Measurements from ENCODE around the gene DAPP1.
"Not testable (repeated sequence)": the region's sequence is repeated elsewhere in the genome, so short reads cannot be mapped to it uniquely, and the experiment has no call there.

The DAPP1 gene, protein sequence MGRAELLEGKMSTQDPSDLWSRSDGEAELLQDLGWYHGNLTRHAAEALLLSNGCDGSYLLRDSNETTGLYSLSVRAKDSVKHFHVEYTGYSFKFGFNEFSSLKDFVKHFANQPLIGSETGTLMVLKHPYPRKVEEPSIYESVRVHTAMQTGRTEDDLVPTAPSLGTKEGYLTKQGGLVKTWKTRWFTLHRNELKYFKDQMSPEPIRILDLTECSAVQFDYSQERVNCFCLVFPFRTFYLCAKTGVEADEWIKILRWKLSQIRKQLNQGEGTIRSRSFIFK

DNA sequence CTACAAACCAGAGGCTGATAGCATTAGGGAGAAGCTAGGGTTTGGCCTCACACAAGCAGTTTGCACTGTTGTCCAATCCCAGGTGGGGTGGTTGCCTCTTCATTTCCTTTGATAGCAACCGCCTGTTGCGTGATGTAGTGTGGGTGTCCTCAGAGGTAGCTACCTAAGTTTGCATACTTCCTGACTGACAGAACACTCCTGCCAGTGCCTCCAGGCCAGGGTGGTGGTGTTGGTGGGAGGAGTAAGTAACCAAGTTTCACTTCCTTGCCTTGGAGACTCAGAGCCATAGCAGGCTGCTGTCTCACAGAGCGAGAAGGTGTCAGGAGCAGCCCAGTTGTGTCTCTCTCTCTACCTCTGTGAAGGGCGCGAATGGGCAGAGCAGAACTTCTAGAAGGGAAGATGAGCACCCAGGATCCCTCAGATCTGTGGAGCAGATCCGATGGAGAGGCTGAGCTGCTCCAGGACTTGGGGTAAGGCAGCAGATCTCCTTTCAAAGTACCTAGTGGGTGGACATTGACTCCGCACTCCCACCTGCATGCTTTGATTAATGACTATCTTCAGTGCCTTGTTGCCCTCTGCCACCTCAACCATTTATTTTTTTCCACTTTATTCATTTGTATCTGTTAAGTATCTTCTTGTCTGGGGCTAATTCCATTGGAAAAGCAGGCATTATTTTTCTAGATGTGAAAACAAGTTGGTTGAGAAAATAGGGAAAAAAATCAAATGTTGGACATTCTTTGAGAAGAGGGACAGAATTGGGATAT is at the start of gene DAPP1:
TSS of gene DAPP1 (plus strand) at position 283 of the 764 bp plus-strand sequence. CDS start at position 370, 87 bp downstream.
- DNase-seq, result no peak

DNA sequence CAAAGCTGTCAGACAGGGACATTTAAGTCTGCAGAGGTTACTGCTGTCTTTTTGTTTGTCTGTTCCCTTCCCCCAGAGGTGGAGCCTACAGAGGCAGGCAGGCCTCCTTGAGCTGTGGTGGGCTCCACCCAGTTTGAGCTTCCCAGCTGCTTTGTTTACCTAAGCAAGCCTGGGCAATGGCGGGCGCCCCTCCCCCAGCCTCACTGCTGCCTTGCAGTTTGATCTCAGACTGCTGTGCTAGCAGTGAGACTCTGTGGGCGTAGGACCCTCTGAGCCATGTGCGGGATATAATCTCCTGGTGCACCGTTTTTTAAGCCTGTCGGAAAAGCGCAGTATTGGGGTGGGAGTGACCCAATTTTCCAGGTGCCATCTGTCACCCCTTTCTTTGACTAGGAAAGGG is 45.8 kb upstream of the DAPP1 start:
- not testable (repeated sequence) for DNase-seq

DNA sequence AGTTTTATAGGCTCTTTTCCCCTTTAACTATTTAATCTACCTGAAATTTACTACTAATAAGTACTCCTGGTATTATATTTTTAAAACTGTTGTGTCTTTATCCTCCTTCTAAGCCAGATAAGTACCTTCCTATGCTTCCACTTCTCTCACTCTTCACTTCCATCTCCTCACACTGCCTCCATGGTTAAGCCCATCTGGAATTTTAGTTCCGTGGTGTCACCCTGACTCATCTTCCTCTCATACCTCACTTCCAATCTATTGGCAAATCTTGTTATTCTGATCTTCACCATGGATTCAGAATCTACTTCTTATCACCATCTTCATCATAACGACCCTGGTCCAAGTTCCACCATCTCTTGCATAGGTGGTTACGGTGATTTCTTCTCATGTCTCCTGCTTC is 32.7 kb upstream of the DAPP1 start:
- DNase-seq, result no peak

DNA sequence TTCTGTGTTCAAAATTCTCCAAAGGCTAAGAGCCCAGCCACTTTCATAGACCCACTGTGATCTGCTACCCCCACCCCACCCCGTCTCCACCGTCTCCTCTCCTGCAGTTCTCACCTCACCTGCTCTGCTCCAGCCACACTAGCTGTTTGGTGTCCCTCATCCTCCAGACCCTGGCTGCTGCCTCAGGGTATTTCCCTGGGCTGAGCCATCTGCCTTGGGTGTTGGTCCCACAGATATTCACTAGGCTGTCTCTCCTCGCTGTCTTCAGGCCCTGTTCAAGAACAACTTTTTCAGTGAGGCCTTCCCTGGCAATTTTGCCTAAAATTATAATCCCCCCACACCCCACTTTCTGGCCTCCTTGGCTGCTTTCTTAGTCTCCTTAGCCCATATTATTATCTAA is 31.8 kb upstream of the DAPP1 start:
- no peak for DNase-seq

DNA sequence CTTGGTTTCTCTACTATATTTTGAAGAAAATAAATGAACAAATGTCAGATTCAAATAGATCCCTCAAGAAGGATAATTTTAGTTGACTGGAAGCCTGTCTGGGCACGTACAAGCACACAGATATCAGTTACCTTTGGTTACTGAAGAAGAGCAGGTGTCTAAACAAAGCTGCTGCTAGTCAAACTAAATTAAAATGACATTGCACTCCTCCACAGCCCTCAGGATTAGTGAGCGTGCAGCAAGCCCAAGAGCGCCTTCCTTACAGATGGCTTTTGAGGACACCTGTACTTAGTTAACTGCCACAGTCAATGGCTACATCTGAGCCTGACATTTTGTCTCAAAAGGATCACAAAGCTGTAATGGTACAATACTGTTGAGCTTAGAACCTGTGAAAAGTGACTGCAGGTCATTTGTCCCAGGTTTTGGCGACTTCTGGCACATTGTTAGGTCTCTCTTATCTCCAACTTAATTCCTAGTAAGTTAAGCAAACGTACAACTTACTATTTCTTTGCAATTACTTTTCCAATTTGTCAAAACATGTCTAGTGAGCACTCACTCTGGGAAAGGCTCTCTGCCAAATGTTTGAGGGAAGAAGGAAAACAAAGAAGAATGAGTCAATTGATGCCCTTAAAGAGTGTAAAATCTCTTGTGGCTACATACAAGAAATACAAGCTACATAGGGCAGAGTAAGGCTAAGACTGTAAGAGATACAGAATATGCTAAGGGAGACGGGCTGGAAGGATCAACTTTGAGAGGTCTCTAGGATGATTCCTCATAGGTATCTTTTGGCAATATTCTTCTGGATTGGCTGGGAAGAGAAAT is 25.6 kb upstream of the DAPP1 start:
- peak; percentile 81 to 82 for DNase-seq

DNA sequence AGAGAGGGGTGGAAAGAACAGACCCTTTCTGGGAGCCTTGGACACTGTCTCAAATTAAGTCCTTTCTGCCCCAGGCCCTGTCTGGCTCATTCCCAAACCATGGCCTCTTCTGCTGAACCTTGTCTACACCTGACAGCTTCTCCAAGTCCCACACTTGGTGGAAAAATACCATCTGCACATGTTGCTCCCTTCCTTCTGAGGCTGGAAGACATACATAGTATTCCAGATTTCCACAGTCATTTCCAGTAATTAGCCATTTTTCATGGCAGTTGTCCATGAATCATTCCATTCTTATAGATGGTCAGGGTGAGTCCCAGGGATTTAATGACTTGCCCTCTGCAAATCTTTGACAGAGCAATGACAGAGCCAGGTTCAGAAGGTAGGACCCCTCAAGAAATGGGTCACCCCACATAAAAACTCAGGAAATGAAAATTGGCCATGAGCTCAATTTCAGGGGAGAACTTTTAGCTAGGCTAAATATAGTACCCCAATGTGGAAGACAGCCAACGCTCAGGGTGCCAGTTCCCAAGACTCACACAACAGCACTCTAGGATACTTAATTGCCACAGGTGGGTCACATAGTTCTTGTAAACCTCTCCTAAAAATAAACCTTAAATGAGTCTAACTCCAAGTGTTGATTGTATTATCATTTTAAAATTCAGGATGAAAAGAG is 16.2 kb upstream of the DAPP1 start:
- DNase-seq, result no peak

DNA sequence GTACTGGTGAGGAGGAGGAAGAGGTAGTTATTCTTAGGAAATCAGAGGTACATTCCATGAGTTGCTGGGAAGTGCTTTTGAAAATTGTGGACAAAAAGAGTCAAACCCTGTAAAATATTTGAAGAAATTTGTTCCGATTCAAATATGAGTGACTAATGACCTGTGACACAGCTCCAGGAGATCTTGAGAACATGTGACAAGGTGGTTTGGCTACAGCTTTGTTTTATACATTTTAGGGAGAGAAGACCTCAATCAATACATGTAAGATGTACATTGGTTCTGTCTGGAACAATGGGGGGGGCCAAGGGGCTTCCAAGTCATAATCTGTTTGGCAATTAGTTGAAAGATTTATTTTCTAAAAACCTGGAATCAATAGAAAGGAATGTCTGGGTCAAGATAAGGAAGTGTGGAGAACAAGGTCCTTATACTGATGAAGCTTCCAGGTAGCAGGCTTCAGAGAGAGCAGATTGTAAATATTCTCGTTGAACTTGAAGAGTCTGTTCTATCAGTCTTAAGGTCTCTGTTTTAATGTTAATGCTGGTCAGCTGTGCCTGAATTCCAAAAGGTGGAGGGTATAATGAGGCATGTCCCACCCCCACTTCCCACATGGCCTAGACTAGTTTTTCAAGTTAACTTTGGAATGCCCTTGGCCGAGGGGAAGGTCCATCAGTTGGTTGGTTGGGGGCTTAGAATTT is 15.5 kb upstream of the DAPP1 start:
- no peak for DNase-seq

DNA sequence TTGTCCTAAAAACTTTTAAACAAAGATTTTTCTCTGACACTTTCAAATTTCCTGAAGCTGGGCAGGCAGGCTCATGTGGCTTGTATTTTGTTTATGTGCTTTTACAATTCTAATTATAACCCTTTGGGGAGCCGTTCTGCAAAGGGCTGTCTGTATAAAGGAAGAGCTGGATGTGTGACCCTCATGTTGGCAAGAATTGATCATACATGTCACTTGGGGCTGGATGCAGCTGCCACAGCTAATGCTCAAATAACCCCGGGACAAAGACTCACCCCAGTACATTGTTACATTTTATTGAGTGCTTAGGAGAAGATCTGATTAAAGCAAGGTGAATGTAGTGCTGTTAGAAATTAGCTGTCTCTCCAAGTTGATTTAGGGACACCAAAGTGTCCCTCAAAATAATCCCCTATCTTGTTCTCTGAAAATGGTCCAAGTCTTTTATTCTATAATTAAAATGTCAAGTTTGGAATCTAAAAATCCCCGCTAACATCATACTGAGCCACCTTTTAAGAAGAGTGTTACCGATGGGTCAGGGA is 13.0 kb upstream of the DAPP1 start:
- no peak for DNase-seq

DNA sequence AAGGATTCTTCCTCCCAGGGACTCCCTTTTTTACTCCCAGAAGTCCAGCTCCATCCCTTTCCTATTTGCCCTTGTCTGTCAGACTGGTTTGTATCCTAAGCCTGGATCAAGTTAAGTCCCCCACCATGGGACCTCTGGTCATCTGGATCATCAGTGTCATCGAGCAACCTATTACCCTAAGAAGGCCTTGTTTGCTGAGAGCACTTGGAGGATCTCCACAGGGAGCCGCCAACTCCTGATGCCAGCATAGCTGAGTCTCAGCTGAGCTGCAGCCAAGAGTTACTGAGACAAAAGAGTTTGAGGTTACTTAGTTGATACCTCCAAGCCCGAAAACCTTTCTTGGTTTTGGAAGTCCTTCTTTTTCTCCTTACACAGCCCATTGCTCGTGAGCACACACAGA is 10.1 kb upstream of the DAPP1 start:
- DNase-seq, result no peak

DNA sequence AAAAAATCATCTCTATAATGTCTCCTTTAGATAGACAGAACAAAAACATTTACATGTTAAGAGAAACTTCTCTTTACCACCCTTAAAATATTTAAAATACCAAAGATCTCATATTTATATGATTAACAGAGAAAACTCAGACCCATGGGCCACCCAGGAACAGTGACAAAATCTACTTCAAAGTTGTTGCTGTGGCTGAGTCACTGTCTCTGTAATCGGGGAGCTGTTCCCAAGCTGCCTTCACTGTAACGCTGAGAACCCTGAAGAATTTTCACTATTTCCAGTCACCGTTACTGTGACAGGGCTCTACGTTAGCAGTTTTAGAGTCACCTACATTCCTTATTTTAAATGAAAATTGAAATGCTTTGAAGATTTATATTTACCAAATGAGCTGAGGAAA is 9.0 kb upstream of the DAPP1 start:
- no peak for DNase-seq

DNA sequence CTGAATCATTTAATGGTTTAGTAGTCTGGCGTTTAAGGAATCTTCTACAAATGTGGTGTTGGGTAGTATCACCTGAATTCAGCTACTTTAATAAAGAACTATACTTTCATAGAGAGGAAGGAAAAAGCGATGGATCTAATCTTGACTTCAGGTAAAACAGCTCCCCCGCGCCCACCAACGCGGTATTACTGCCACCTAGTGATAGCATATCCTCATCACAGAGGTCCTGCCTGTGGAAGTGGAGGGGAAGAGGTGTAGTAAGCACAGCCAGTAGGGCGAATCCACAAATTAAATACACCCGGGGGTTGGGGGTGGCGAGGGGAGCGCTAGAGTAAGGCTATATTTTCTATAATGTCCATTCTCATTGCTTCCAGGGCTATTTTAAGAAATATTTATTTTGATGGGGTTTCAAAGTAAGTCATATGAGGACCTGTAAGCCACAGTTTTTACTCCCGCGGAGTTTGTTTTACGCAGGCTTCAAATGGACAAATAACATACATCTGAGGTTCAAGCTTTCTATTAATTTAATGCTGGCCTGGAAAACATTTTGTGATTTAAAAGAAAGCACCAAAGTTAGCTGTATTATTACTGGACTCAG is 8.3 kb upstream of the DAPP1 start:
- peak; percentile 7 to 54 for DNase-seq

DNA sequence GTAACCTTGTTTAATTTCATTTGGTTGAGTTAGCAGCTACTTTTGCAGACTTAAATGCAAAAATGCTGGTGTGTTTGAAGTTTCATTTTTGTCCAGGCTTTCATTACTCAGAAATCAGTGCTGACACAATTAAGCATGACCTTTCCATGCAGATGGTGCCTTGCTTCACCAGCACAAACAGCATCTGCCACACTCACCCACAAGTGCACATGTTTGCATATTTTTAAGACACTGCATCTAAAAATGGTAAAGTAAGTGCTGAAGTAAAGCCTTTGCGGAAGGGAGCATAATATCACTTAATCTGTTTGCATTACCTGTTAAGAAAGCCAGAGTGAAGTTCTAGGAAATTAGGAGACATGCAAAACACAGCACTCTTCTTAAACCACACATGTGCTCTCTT is 7.3 kb upstream of the DAPP1 start:
- DNase-seq, result no peak

DNA sequence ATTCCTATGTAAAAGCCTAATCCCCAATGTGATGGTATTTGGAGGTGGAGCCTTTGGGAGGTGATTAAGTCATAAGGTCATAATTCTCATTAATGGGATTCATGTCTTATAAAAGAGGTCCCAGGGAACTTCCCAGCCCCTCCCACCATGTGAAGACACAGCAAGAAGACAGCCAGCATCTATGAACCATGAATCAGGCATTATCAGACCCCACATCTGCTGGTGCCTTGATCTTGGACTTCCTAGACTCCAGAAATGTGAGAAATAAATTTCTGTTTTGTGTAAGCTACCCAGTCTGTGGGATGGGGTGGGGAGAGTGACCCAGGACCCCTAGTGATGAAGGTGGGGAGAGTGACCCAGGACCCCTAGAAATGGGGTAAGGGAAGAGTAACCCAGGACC is 6.1 kb upstream of the DAPP1 start:
- no peak for DNase-seq

DNA sequence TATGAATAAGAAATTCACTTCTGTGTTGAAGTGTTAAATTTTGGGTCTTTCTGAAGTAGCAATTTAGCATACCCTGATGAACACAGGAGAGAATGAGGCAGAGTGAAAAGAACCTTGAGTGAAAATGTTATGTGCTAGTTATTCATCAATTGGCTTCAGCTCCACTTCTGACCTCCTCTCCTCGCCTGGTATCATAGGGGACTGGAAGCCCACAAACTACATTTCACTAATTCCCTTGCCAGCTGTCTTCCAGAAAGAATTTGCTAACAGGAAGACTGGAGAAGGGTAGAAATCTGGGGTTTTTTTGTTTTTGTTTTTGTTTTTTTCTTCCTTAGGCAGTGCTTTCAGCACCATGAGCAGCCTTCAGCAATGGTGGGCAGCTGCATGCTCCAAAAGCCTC is 5.5 kb upstream of the DAPP1 start:
- DNase-seq, result no peak

DNA sequence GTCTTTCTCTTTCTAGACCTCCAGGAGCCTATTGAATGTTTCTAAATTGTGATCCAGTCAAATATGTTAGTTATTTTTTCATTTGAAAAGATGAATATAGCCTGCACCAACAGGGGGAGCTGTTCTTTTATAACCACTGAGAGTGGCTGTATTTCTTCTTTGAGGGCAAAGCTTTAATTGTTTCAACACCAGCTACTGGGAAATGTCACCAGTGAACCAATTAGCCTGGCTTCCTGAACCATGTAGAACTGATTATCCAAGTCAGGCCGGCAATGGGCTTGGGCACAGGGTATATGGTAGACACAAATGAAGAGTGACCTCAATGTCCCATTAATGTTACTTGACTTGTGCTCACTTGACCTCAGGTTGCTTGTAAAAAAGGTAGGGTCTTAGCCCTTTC is 4.8 kb upstream of the DAPP1 start:
- peak in 1 of 2 experiments; percentile 6 for DNase-seq

DNA sequence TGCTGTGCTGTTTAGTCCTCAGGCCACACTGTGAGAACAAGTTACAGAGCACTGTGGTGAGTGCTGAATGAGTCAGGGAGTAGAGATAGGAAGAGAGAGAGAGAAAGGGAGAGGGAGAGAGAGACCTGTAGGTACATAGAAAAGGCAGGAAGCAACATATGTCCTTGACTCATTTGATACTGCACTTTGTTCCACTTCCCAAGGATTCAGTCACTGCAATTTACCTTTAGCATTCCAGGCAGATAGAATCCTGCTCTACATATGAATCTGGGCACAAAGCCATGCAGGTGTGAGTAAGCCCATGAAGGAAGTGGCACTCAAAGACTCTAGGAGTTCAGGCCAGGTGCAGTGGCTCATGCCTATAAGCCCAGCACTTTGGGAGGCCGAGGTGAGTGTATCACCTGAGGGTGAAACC is 1.0 kb upstream of the DAPP1 start:
- DNase-seq, result no peak

DNA sequence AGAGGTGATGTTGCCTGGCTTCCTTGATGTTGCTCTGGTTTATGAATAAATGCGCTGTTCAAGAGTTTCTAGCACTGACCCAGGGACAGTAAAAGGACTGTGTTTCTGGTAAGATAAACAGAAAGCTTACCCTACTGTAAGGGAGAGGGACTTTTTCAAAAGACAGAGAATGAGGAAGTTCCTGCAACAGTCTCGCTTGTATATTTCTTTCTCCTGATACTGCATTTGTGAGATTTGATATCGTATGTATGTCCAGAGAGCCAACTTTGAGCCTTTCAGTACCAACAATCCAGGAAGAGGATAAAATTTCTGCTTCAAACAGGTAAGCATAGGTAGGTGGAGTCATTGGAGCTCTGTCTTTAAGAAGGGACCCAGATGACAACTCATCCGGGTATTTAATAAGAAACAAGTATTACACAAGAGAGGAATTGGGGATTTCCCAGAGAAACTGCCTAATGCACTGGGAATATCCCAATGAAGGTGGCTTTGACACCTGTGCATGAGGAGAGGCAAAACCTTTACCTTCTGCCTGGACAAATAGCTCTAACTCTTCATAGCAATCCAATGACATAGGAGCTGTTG is 773 bp downstream of the DAPP1 start:
- no peak for DNase-seq

DNA sequence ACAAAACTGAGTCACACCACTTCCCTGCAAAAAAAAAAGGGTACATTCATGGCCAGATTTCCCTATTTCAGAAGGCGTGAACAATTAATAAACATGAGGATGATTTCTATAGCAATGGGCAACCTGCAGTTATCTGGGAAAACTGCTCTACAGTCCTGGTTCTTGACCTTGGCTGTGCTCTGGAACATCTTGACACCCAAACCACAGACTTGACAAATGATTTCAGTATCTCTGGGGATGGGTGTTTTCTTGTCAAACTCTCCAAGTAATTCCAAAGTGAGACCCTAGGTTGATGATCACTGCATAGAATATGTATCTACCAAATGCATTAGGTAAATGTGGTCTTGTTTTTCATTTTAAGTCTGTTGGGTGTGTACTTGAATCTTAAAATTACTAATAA is 2.0 kb downstream of the DAPP1 start:
- DNase-seq, result no peak

DNA sequence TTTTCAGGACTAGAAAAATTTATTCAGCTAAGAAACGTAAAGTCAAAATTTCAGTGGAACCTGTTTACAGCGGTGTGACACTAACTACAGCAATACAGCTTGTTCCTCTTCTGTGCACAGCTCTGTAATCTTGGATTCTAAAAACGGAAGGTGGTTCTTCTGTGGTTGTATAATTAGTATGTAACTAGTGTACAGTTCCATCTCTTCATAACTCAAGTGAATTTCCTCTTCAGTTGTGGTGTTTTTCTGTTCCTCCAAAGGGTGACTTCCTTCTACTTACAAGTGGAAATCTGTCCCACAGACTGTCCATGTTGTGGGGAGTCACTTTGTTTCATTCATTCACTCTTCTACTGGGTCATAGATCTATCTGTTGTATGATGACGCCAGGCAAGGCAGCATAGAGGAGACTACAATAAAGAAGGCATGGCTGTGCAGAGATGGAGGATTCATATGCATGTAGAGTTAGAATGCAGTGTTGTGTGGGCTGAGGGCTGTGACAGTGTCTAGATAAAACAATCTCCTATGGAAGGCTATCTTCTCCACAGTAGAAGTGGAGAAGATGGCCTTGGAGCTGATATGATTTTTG is 5.4 kb downstream of the DAPP1 start:
- DNase-seq, result no peak

DNA sequence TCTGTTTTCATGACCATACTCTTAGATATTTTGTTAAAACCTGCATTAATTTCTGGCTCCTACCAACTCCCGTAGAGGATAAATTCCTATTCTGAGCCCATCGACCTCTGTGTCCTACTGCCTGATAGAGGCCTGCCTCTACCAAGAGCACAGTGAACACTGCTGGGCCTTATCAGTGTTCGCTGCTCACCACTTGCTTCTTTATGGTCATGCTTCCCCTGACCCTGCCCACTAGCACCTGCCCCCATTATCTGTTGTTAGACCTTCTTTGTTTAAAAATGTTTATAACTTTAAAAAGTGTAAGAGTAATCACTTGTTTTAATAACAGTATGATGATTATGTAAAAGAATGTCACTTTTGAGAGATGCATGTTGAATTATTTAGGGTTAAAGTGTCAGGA is 6.1 kb downstream of the DAPP1 start:
- DNase-seq, result no peak

DNA sequence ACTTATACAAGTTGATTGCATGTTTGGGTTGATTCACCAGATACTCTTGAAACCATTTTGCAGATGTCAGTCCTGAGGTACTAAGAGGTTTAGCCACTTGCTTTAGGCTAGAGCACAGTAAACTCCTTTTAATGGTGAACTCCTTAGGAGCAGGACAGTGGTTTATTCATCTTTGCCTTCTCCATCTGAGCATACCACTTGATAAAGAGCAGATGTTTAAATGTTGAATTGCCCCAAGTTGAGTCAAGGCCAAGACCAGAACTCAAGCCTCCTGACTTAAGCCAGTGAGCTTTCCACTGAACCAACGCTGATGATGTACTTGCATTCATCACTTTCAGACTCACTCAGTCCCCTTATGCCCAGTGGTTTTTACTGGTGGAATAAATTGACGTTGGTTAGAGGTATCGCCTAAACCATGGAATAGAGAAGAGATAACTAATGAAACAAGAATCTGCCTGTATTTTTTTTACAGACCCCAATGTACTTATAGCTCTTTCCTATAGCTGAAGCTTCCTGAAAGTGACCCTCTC is 7.5 kb downstream of the DAPP1 start:
- no peak for DNase-seq

Data from NCI-H526 (cell line).